ENCODE results near the gene ILRUN.
"Not testable (repeated sequence)": the region's sequence is repeated elsewhere in the genome, so short reads cannot be mapped to it uniquely, and the experiment has no call there.

ILRUN gene

DNA sequence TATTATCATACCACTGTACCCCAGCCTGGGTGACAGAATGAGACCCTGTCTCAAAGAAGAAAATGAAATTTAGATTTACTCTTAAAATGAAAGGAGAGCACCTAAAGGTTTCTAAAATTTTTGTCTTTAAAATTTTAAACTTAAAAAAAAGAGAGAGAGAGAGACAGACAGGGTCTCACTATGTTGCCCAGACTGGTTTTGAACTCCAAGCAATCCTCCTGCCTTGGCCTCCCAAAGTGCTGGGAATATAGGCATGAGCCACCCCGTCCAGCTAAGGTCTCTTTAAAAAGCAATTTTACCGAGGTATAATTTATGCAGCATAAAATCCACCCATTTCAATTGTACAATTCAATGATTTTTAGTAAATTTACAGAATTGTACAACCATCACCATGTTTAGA, 33.2 kb downstream of the ILRUN start:
- DNase-seq: no peak

DNA sequence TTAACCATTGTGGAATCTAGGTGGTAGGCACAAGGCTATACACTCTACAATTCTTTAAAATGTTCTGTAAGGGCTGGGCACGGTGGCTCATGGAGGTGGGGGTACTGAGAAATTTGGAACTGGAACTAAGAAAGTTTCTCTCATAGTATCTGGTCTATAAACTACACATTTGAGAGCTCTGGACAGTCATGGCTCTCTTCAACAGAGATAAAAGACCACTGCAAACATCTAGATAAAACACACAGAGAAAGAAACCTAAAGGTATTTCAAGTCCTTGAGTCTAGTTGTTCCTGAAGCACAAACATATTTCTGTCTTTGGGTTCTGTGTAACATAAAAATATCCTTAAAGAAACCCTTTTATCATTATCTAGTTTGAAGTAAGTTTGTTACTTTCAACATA, 35.2 kb downstream of the ILRUN start:
- DNase-seq: no peak

DNA sequence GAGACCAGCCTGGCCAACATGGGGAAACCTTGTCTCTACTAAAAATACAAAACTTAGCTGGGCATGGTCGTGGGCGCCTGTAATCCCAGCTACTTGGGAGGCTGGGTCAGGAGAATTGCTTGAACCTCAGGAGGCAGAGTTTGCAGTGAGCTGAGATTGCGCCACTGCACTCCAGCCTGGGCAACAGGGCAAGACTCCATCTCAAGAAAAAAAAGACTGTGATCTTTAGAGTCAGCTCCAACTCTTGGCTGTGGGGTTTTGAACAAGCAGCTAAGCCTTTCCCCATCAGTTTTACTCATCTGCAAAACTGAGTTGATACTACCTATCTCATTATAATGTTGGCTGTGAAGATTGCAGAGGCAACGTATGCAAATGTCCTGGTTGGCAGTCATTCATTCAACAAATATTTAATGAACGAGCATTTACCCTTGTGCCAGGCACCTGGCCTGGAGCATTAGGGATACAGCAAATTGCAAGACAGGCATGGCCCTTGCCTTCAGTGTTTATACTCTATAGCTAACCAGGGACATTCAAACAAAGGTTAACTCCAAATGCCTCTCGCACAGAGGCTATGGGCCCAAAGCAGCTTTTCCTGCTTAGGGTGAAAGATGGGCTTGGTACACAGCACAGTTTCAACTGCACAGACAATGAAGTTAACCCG, 37.8 kb downstream of the ILRUN start:
- no peak for DNase-seq

DNA sequence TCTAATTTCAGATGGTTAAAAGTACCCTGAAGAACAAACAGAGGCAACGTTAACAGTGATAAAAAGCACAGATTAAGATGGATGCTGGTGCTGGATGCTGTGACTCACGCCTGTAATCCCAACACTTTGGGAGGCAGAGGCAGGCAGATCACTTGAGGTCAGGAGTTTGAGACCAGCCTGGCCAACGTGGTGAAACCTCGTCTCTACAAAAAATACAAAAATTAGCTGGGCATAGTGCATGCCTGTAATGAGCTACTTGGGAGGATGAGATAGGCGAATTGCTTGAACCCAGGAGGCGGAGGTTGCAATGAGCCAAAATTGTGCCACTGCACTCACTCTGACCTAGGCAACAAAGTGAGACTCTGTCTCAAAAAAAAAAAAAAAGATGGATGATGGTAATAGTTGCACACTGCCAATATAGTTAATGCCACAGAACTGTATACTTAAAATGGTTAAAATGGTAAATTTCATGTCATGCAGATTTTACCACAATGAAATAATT, 38.5 kb downstream of the ILRUN start:
- DNase-seq: peak; percentile 25

DNA sequence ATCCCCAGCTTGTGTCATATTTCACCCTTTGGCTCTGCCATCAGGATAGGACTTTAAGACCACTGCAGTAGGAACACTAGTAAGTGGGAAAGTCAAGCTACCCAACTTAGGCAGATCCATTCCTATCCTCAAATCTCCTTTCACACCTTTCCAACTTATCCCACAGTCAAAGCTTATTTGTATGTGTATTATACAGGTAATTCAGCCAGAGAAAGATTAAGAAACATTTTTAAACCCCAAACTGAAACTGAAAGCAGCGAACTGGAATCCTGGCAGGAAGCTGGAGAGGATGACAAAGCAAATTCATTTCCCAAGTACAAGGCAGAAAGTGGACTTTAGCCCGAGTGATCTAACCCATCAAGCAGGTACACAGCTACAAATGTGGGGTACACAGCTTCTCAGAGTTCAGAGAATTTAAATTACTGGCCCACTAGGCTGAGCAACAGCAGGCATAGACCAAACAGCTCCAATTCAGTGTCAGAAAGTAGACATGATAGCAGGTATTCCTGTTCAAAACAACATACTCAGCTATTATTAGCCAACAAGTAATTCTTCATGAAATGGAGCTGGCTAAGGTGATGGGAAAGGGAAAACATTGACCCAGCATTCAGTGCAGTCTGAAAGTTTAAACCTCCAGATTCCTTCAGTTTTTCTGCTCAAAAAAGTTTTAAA, 39.1 kb downstream of the ILRUN start:
- DNase-seq: peak; percentile 80

DNA sequence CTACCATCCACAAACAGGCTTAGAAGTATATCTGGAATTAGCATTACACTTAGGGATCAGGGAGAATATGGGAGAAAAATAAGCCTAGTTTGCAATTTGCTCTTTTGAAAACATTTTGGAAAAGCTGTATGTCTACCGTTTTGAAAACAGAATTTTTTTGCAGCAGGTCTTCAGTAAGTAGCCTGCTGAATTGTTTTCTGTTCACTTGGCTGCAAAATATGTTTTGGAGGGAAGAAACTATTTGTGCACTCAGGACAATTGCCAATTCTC, 39.6 kb downstream of the ILRUN start:
- DNase-seq: peak; percentile 72

DNA sequence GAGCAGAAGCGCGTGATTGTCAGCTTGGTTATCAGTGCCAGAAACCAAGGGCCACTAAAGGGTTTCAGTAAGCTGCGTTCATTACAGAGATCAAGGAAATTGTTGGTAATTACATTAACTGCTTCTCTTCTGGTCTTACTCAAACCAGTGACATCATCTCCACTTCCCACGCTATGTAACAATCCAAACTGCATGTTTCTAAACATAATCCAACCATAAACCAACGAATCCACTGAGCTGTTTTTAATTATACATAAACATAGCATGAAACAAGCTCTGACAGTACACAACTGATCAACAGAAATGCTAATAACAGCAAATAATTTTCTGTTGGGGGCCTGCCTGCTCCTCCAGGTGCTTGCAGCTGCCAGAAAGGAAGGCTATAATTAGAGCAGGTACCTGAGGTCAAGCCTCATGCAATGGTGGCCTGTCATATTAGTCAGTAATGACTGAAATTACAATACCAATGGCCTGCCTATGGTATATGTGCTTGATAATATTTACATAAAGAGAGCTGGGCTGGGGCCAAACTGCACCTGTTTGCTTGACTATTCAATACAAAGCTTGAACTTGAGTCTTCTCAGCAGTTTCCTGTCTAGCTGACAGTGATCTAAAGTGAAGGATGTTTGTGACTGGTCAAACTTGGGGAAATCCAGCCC, 40.1 kb downstream of the ILRUN start:
- peak; percentile 38 for DNase-seq

DNA sequence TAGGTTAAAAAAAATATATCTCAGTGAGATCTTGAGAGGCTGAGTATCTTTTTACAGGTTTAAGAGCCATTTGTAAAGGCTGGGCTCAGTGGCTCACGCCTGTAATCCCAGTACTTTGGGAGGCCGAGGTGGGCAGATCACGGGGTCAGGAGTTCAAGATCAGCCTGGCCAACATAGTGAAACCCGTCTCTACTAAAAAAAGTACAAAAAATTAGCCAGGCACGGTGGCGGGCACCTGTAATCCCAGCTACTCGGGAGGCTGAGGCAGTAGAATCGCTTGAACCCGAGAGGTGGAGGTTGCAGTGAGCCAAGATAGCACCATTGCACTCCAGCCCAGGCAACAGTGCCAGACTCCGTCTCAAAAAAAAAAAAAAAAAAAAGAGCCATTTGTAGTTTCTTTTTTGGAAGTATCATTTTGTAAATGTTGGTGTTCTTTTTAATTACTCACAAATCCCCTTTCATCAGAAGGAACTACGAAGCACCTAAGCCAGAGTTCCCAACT, 40.6 kb downstream of the ILRUN start:
- not testable (repeated sequence) for DNase-seq

DNA sequence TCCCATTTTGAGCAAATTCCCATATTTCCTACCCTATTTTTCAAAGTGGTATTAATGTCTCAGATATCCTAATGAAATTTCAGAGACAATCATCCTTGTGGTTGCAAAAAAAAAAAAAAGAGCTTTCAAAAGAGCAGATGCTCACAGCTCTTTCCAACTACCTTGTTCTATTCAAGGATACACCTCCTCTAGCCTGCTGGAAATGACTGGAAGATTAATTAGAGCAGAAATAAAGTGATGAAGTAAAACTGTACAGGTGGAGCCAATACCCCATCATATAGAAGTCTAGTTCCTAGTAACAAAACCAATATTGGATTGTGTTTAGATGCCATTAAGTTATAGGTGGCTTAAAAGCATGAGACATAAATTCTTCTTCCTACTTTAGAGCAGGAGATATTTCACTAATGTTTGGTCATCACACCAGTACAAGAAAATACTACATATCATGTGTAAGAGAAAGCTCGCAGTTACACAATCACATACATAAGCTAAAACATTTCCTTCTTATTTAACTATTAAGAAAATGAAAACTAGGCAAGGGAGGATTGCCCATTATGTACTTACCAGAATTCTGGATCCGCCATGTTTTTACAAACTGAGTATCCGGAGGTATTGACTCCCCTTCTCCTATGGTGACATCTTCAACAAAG, 42.4 kb downstream of the ILRUN start:
- no peak for DNase-seq

DNA sequence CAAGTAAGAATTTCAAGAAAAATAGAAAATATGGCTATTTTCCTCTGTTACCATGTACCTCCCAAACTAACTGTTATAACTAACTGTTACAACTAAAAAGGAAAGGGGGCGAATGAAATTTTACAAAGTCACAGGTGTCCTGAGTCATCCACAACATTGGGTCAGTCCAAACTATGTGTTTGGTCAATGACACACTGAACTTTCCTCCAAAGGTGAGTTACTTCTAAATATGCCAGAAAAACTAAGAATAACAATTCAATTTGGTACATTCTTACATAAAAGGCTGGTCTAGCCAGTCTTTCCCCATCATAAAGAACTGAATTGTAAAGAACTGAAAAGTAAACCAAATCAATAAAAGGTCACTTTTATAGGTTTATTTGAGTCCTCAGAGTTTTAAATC, 44.3 kb downstream of the ILRUN start:
- no peak for DNase-seq

DNA sequence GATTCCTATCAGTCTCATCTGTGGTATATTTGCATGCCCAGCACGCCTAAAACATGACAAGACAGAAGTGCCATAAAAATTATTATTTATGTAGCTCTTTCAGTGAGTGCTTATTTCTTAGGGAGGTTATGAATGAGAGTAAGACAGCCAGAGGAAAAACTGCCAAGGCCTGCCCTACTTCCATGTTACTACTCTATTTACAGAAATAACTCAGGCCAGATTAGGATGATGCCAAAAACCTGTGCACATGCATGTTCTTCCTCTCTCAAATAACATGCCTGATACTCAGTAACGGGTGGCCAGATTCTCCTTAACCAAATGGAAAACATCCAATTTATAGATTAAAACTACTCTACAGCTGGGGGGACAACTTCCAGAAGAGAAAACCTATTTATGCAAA, 45.7 kb downstream of the ILRUN start:
- no peak for DNase-seq

DNA sequence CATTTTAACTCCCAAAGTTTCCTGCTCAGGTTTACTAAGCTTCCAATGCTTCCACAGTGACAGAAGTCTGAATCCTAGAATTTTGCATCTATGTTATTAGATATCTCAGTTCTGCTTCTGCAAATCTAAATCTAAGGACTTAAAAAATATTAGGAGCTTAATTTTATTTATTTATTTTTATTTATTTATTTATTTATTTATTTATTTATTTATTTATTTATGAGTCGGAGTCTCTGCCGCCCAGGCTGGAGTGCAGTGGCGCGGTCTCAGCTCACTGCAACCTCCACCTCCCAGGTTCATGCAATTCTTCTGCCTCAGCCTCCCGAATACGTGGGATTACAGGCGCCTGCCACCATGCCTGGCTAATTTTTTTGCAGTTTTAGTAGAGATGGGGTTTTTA, 46.3 kb downstream of the ILRUN start:
- DNase-seq: not testable (repeated sequence)

DNA sequence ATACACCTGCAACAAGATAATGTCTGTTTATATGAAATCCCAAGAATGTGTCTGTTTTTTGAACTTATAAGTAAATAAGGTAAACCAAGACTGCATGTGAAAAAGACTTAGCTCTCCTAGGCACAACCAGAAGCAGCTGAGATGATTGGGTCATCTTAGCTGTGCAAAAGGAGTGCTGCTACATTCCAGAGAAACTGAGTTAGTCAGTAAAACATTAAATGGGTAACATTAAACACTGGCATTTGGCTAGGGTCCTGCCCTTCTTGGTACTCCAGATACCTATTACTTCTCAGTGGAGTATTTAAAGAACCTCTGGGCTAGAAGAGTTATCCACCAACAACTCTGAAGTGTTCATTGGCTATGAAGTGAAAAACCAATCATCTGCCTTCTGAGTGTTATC, 47.8 kb downstream of the ILRUN start:
- no peak for DNase-seq

All from fibroblast of upper back skin (primary cell).